ENCODE results near the gene CPOX.
A peak's percentile ranks its signal among the peaks of the same experiment; 100 is the strongest.
"Not testable (repeated sequence)": the region's sequence is repeated elsewhere in the genome, so short reads cannot be mapped to it uniquely, and the experiment has no call there.

Gene CPOX

DNA sequence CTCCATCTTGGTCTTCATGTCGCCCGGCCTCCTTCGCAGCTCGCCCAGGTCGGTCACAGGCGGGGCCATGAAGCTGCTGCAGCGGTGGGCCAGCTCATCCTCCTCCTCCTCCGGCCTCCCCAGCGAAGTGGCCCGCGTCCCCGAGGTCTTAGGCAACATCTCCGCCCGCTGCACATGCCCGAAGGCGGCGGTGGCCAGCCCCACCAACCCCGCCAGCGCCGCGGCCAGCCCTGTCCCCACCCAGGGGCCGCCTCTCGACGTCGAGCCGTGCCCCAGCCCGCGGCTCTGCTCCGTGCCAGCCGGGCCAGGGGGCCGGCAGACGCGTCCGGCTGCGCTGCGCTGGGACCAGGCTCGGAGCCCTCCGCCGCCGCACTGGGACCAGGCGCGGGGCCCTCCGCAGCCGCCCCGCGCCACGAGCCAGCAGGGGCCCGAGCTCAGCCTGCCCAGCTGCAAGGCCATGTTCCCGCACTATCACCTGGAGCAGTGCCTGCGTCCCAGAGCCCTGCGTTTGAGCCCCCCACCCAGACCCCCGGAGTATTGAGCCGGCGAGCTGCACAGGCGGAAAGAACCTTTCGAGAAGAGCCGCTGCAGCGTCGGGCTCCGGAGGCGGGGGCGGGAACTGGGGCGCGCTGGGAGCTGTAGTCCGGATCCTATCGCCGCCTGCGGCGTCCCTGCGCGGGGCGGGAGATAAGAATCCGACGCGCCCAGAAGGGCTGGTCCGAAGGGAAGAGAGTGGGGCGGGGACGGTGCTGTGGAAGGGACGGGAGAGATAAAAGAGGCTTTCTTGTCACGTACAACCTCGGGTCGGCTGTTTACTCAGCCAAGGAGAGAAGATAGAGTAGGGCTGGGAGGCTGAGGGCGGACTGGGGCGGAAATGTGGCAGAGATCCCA is at the start of gene CPOX:
Gene CPOX, minus strand, starts transcription at position 566 of the 891 bp plus-strand sequence. Its CDS starts 107 bp downstream, at position 459.
- peak; percentile 57 for DNase-seq (ENCODE audit: low read depth)

DNA sequence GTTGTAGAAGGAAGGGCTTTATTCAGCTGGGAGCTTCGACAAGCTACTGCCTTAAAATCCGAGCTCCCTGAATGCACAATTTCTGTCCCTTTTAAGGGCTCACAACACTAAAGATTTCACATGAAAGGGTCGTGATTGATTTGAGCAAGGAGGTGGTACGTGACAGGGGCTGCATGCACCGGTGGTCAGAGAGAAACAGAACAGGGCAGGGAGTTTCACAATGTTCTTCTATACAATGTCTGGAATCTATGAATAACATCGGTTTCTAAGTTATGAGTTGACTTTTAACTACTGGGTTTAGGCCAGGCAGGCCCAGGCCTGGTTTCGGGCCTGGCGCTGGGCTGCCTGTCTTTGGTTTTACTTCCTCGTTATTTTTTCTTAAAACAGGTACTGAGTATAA is 49.4 kb upstream of the CPOX start:
- DNase-seq (ENCODE audit: low read depth), result not testable (repeated sequence)

DNA sequence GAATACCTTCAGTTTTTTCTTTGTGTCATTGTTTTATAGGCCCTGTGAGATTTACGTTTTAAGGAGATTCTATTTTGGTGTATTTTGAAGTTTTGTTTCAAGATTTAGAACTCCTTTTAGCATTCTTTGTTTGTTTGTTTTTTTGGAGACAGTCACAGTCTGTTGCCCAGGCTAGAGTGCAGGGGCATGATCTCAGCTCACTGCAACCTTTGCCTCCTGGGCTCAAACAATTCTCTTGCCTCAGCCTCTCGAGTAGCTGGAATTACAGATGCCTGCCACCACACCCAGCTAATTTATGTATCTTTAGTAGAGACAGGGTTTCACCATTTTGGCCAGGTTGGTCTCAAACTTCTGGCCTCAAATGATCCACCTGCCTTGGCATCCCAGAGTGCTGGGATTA is 48.3 kb upstream of the CPOX start:
- DNase-seq (ENCODE audit: low read depth), result not testable (repeated sequence)

DNA sequence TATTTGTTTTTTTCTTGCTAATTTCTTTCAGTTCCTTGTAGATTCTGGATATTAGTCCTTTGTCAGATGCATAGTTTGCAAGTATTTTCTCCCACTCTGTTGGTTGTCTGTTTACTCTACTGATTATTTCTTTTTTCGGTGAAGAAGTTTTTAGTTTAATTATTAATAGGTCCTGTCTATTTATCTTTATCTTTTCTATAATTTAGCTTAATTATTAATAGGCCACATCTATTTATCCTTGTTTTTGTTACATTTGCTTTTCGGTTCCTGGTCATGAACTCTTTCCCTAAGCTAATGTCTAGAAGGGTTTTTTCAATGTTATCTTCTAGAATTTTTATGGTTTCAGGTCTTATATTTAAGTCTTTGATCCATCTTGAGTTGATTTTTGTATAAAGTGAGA is 45.1 kb upstream of the CPOX start:
- DNase-seq (ENCODE audit: low read depth), result not testable (repeated sequence)

DNA sequence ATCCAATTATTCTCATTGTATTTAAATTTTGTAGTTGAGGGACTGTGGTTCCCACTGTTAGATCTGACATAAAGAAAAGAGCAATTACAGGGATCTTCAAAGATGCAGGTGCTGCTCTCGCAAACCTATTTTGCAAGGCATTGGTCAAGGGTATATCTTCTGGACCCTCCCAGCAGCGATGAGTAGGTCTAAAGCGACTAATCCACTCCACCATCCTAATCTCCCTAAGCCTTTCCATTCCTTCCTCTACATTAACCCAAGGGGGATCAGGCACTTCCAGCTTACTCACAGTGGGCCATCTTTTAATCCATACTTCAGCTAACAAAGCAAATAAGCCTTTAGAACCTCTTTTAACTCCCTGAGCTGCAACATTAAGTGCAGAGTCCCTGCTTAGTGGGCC is 37.0 kb upstream of the CPOX start:
- no peak for DNase-seq (ENCODE audit: low read depth)

DNA sequence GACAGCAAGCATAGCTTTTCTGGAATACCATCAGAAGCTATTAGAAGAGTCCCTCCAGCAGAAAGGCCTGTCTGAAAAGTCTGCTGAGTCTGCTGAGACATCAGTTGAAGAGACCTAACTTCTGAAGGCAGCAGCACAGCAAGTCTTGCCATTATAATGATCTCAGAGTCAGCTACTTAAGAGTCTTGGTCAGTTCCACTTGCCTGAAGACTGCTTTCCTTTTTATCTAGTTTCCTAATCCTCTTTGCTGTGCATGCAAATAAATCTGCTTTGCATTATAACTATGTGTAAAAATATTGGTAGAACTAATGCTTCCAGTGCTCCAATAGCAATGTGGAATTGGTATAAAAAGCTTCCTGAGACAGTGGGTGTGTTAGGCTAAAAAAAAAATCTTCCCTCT is 34.9 kb upstream of the CPOX start:
- no peak for DNase-seq (ENCODE audit: low read depth)

DNA sequence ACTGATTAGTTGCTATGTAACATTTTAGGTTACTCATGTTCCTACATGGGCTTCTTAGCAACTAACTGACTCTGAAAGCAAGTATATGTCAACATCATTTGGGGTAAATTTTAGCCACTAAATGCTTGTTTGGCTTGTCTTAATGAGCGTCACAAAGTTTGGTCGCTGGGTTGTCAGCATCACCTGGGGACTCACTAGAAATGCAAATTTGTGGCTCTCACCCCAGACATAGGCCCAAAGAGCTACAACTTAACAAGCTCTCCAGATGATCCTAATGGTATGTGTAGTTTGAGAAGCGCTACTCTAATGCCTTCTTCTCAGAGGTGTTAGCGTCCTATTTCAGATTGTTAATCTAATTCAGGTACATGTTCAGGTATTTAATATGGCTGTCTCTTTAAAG is 32.7 kb upstream of the CPOX start:
- no peak for DNase-seq (ENCODE audit: low read depth)

DNA sequence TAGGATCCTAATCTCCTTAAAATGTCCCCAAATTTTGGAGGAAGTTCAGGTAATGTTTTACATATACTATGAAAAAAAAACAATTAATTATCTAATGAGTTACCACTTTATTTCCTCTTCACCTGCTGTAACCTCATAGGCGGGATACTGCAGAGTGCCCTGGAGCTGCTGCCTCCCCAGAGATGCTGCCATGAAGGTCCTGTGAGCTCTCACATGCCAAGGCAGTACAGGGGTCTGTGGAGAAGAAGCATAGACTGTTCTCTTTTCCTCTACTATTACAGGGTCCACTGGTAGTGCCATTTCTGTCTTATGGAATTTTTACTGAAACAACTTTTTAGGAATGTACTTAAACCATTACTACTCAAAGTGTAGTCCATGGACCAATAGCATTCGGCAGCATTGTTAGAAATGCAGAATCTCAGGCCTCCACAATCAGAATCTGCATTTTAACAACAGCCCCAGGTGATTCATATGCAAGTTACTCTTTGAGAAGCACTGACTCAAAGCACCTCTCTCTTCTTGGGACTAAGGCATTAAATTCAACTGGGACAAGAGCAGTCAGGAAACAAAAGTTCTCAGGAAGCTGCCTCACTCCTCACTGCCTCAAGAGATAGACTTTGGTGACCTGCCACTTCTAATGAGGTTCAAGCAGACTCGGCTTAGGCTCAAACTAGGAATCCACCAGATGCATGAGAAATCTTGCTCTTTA is 30.3 kb upstream of the CPOX start:
- no peak for DNase-seq (ENCODE audit: low read depth)

DNA sequence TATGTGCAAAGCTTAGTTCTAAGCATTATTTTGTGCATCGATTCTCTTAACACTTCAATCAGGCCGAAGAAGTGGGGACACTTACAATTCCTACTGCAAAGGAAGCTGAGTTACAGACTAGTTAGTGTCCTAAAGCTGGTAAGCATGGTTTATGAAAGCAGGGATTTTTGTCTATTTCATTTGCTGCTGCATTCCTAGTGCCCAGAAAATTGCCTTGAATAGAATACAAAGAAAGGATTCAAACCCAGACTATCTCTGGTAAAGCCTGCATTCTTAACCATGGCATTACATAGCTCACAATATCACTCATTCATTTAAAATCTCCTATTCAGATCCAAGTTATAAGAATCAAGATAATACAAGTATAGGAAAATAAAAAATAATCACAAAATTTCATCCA is 24.4 kb upstream of the CPOX start:
- DNase-seq (ENCODE audit: low read depth), result no peak

DNA sequence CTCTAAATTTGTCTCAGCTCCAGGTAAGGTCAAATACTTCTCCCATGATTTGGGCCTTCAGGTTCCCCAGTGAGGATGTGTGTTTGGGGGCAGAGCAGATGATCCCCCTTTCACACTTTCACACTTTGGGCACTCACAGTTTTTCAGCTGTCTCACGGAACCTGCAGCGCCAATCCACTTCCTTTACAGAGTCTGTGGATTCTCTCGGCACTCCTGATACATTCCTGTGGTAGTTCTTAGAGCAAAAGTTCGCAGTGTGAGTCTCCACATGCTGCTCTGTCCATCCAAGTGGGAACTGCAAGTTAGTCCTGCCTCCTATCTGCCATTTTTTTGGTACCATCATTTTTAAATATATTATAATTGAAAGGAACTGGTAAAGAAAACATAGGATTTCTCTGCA is 20.2 kb upstream of the CPOX start:
- DNase-seq (ENCODE audit: low read depth), result no peak

DNA sequence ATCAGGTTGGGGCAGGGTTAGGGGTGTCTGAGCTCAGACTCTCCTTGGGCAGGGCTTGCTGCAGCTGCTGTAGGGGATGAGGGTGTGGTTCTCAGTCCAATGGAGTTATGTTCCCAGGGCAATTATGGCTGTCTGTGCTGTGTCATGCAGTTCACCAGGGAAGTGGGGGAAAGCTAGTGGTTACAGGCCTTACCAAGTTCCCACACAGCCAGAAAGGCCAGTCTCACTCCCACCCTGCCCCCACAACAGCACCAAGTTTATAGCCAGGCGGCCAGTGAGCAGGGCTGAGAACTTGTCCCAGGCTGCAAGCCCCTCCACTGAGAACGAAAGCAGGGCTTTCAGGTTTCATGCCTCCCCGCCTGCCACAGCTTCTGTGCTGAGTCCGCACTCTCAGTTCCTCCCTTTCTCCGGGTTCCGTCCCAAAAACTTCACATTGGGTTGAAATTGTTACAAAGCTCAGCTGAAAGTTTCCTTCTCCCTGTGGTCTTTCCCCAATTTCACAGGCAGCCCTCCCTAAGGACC is 19.6 kb upstream of the CPOX start:
- DNase-seq (ENCODE audit: low read depth), result no peak

DNA sequence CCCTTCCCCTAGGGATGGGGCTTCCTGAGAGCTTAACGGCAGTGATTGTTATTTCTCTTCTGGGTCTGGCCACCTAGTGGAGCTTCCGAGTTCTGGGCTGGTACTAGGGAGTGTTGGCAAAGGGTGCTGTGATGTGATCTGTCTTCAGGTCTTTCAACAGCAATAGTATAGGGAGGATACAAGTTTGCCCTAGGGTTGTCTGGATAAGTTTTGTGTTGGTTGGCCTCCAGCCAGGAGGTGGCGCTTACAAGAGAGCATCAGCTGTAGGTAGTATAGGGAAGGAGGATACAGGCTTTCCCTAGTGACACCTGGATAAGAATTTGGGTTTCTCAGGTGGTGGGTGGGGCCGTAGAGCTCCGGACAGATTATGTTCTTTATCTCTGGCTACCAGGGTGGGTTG is 19.2 kb upstream of the CPOX start:
- no peak for DNase-seq (ENCODE audit: low read depth)

DNA sequence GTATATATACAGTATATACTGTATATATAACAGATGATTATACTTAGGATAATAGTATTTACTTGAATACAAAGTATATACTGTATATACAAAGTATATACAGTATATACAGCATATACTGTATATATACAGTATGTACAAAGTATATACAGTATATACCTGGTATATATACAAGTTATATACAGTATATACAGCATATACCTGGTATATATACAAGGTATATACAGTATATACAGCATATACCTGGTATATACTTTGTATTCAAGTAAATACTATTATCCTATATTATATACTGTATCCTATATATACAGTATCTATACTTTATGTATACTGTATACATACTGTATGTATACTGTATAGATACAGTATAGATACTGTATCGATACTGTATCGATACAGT is 14.6 kb upstream of the CPOX start:
- no peak for DNase-seq (ENCODE audit: low read depth)

DNA sequence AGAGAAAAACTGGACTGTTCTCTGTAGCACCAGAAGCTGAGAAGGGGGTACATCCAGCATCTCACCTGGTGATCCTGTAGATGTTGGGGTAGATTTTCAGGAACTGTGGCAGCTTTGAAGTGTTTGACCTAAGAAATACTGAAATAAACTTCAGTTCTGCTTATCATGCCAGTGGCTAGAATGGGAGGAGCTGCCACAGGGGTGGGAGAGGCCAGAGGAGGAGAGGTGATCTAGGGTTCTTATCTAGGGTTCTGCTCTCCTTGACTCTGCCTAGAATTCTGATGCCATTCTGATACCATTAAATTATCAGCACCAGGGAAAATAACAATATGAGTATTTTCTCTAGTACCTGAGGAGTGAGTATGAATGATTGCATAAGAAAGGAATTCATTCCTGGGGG is 10.2 kb upstream of the CPOX start:
- DNase-seq (ENCODE audit: low read depth), result no peak

DNA sequence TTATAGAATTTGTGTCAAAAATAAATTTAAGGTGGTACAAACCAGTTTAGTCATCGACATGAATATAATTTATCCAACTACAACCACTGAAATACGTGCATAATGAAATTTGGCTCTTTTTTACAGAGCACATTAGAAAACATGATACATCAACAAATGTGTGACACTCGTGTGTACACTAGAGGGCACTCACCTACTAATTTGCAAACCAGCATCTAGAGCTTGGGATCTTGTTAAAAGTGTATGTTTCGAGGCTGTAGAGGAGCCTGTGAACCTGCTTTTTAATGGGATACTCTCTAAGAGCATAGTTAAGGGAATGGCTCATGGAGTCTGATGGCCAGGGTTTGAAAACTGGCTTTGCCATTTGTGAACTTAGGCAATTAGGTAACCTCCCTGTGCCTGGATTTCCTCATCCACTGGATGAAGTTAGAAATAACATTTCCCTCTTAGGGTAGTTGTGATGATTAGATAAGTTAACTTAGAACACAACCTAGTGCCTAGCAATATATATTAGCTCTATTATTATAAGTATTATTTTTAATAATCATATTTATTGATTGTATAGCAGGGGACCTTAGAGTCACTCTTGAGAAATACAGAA is 8.8 kb upstream of the CPOX start:
- peak; percentile 52 for DNase-seq (ENCODE audit: low read depth)

DNA sequence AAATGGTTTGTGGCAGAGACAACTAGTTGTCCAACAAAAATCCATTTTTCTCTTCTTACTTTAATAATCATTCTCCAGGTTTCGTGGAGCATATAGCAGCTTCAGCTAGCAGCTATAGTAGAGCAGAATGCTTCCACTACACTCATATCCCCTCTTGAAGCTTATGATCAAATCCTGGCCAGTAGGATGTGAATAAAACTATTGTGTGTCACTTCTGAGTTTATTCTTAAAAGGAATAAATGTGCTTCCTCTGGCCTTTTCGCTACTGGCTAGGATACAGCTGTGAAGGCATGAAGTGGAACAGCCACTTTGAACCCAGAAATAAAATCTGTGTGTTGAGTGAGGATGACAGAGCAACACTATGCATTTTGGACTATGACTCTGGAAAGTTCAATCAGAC is 7.8 kb upstream of the CPOX start:
- no peak for DNase-seq (ENCODE audit: low read depth)

DNA sequence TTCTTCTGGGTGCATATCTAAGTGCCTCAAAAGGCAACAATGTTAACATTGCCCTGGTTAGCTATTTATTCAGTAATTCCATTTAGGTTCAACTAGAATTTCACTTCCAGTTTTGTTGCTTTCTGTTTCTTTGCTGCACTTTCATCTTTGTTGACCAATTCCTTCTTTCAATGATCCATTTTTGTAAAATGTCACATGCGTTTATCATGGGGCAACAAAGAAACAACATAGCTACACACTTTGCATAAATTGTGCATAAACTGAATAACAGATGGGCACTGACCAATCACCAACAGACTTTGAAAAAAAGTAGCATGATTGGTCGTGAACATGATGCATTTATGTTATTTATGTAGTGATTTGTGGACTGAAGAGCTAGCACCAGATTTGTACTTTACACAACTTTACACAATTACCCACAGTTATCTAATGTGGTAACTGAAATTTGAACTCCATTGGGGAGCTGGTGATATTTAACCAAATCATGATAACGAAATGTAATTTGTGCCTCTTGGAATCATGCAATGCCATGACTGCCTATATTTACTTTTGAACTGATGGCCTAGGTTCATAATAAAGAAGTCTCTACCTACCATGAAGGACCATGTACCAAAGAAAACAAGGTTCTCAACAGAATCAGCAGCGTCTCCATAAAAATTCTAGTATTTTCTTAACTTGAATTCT is 7.1 kb upstream of the CPOX start:
- no peak for DNase-seq (ENCODE audit: low read depth)

DNA sequence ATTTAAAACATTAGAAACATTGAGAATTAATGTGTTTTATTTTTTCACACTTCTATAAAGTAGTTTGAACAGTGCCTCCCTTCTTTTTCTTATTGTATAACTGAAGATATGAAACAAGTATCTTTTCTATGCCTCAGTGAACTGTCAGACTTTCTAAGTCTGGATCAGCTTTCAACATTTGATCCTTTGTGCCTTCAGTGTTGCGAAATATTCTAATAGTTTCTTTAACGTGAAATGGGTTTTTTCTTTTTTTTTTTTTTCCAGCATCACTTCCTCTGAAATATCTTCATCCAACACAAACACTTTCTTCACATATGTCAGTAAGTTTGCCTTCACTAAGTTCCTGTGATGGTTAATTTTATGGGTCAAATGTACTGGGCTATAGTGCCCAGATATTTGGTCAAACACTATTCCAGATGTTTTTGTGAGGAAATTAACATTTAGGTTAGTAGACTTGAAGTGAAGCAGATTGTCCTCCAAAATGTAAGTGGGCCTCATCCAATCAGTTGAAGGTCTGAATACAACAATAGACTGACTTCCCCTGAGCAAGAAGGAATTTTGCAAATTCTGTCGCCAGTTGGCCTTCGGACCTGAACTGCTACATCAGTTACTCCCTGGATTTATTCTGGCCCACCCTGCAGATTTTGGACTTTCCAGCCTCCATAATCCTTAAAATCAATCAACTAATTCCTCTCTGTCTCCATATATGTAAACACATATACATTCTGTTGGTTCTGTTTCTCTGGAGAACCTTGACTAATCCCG is 6.4 kb upstream of the CPOX start:
- DNase-seq (ENCODE audit: low read depth), result no peak

DNA sequence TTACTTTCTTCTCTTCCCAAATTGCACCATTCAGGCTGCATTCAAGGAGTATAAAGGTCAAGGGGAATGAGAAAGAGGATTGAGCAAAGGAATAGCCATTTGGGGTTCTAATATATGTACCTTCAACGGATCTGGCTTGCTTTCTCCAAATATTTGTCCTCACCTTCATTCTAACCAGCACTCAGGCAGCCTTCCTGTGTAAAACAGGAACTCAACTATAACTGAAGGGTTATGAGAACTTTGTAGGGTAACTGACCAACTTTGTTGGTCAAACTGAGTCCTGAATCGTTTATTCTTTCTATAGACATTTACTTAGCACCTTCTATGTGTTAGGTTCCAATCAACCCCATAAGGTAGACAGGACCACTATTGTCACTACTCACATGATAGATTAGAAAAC is 5.1 kb upstream of the CPOX start:
- no peak for DNase-seq (ENCODE audit: low read depth)

DNA sequence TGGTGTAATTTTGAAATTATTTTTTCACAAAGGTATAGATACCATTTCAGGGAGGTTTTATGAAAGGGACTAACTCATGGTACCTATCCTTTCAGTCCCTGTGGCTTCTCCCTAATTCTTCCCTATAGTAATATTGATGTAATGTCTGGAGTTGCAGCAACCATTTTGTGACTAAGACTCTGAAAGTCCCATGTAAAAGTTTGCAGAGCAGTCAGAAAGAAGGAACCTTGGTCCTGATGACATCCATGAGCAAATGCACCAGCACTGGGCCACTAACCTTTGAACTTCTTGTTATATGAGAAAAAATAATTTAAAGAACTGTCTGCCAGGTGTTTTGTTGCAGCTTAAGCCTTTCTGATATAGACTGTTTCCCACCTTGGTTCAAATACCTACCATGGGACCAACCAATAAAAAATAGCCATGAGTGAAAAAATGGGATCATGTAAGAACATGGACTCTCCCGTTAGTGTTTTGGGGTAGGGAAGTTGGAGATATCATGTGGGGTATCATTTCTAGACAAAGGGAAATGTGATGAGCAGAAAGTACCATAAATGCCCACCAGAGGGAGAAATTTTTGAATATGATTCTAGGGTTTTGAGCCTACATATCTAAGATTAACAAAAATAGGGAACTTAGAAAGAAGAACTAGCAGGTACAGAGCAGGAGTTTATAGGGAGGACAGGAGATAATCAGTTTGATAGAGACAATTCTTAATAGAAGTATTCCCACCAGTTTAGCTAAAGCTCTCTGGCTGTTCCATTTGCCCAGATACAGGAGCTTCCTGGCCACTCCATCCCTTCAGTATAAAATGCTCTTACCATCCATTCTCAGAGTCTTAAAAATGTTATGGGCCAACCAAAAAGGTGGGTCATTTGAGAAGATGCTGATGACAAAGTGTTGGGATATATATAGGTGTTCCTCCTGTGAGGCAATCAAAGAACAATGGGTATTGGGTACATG is 3.4 kb upstream of the CPOX start:
- DNase-seq (ENCODE audit: low read depth), result no peak

Measured in fibroblast of the conjunctiva (primary cell).